HCT116 (cell line): Measurements from ENCODE around the gene CNPY1. TPM values are rescaled to one million over a fixed set of nuclear protein-coding genes. Genes with fewer than 3 reads are reported as not detected.

ENCODE experiments used
- ATAC-seq: fragments of 200-7000 bp; cut with Tn5 transposase; 2 replicates; pipeline ENCODE4 v1.9.1; 2020; ENCODE audit warnings: mild to moderate bottlenecking, moderate library complexity
- BruUV-seq: library from RNA; stranded (reverse); fragments of 400-500 nt; replicated peaks from 2 replicates; lab custom pipeline; 2021; lab: Mats Ljungman, UMichigan
- CTCF ChIA-PET: fragments of 300-600 bp; sonication (Branson Sonifier 250); formaldehyde crosslinking; loops from one replicate; lab custom pipeline; 2021; ENCODE audit warnings: antibody characterized with exemption; lab: Charles Lee
- POLR2A ChIA-PET: fragments of 300-600, 350-600 bp; sonication (Branson Sonifier 250); formaldehyde crosslinking; loops from one replicate; lab custom pipeline; 2021; ENCODE audit warnings: antibody characterized with exemption; lab: Charles Lee
- RAD21 ChIA-PET, 2 experiments: fragments of 300-600 bp; sonication (Branson Sonifier 250); formaldehyde crosslinking; loops; one replicate each; lab custom pipeline; 2023; ENCODE audit warnings: low total read pairs in 2 of 2; ENCODE audit not compliant: uncharacterized antibody in 2 of 2, unreplicated experiment in 2 of 2, low non-redundant PET in 1 of 2; lab: Charles Lee
- DNase-seq: peaks from one replicate; pipeline ENCODE4 v3.0.0-alpha.2; 2010; ENCODE audit warnings: low read depth, low spot score
- H2AFZ ChIP-seq: fragments of 200-600 bp; shearing (Covaris generic), sonication (generic); 2 replicates; pipeline ENCODE4 v1.6.1; 2017; ENCODE audit warnings: low read depth, mixed run types, mixed read lengths, antibody characterized with exemption, low read length; ENCODE audit not compliant: poor library complexity, severe bottlenecking
- H3K27ac ChIP-seq: 2 replicates; pipeline ENCODE4 v1.5.1; 2012; ENCODE audit warnings: low read depth, low read length
- H3K27me3 ChIP-seq: fragments of 200-600 bp; sonication (generic); 2 replicates; pipeline ENCODE4 v1.6.1; 2016; ENCODE audit warnings: mixed run types, low read length, mixed read lengths; ENCODE audit not compliant: insufficient read depth
- H3K36me3 ChIP-seq, 2 experiments: fragments of 200-500 bp in 1 of 2; fragments of 200-600 bp in 1 of 2; sonication (Bioruptor generic) in 1 of 2; sonication (generic) in 1 of 2; 2 replicates each; pipeline versions ENCODE4 v1.5.1 to v1.6.1; 2014 to 2016; ENCODE audit warnings: low read length in 2 of 2, inconsistent platforms in 1 of 2, mixed read lengths in 1 of 2, mixed run types in 1 of 2; ENCODE audit not compliant: insufficient read depth in 2 of 2, control insufficient read depth in 1 of 2
- H3K4me1 ChIP-seq, 2 experiments: fragments of 200-600 bp in 1 of 2; sonication (generic) in 1 of 2; 2 replicates each; pipeline versions ENCODE4 v1.5.1 to v1.6.1; 2012 to 2017; ENCODE audit warnings: low read length in 2 of 2, inconsistent platforms in 1 of 2, mild to moderate bottlenecking in 1 of 2, mixed read lengths in 1 of 2, mixed run types in 1 of 2, moderate library complexity in 1 of 2; ENCODE audit not compliant: insufficient read depth in 2 of 2, control insufficient read depth in 1 of 2
- H3K4me2 ChIP-seq: fragments of 200-600 bp; sonication (generic); 2 replicates; pipeline ENCODE4 v1.6.1; 2017; ENCODE audit warnings: mixed run types, low read length, mixed read lengths
- H3K4me3 ChIP-seq, 2 experiments: fragments of 200-600 bp in 1 of 2; sonication (generic) in 1 of 2; replicated peaks in 1 of 2; 2 replicates each; pipeline ENCODE4 v1.5.1; 2011 to 2016; ENCODE audit warnings: low read length in 2 of 2, control low read depth in 1 of 2, low read depth in 1 of 2, mild to moderate bottlenecking in 1 of 2, mixed read lengths in 1 of 2, mixed run types in 1 of 2
- H3K79me2 ChIP-seq: fragments of 200-600 bp; sonication (generic); 2 replicates; pipeline ENCODE4 v1.6.1; 2017; ENCODE audit warnings: mild to moderate bottlenecking, mixed run types, low read length, moderate library complexity, mixed read lengths; ENCODE audit not compliant: insufficient read depth
- H3K9ac ChIP-seq: fragments of 200-600 bp; sonication (generic); 2 replicates; pipeline ENCODE4 v1.6.1; 2016; ENCODE audit warnings: low read length, mixed read lengths
- H3K9me2 ChIP-seq: fragments of 200-600 bp; sonication (generic), shearing (Covaris generic); 2 replicates; pipeline ENCODE4 v1.6.1; 2017; ENCODE audit warnings: mixed run types, mild to moderate bottlenecking, moderate library complexity; ENCODE audit not compliant: insufficient read depth
- H3K9me3 ChIP-seq, 2 experiments: fragments of 200-500 bp in 1 of 2; fragments of 200-600 bp in 1 of 2; sonication (Bioruptor generic) in 1 of 2; sonication (generic) in 1 of 2; 2 replicates each; pipeline ENCODE4 v1.6.1; 2014 to 2017; ENCODE audit warnings: low read length in 2 of 2, mixed read lengths in 2 of 2, inconsistent platforms in 1 of 2, low read depth in 1 of 2, mild to moderate bottlenecking in 1 of 2, mixed run types in 1 of 2, moderate library complexity in 1 of 2; ENCODE audit not compliant: control insufficient read depth in 1 of 2, insufficient read depth in 1 of 2
- H4K20me1 ChIP-seq: fragments of 200-600 bp; sonication (generic), shearing (Covaris generic); 2 replicates; pipeline ENCODE4 v1.6.1; 2017; ENCODE audit warnings: mixed run types, mild to moderate bottlenecking, moderate library complexity; ENCODE audit not compliant: insufficient read depth
- CBX3 ChIP-seq: IDR thresholded peaks from 2 replicates; pipeline ENCODE4 v1.6.1; 2012; ENCODE audit warnings: low read depth
- CEBPB ChIP-seq: IDR thresholded peaks from 2 replicates; pipeline ENCODE4 v1.6.1; 2012; ENCODE audit warnings: low read depth
- EGR1 ChIP-seq: IDR thresholded peaks from 2 replicates; pipeline ENCODE4 v1.6.1; 2012; ENCODE audit warnings: low read depth
- ELF1 ChIP-seq: IDR thresholded peaks from 2 replicates; pipeline ENCODE4 v1.6.1; 2012; ENCODE audit warnings: low read depth, borderline replicate concordance
- EZH2 ChIP-seq: fragments of 200-600 bp; sonication (generic); IDR thresholded peaks from 2 replicates; pipeline ENCODE4 v1.6.1; 2017; ENCODE audit warnings: antibody characterized with exemption, mixed run types
- EZH2phosphoT487 ChIP-seq: fragments of 200-600 bp; IDR thresholded peaks from 2 replicates; pipeline ENCODE4 v1.6.1; 2018; ENCODE audit warnings: antibody characterized with exemption, borderline replicate concordance
- POLR2A ChIP-seq: IDR thresholded peaks from 2 replicates; pipeline ENCODE4 v1.7.0; 2011; ENCODE audit warnings: borderline replicate concordance; ENCODE audit not compliant: insufficient read depth, insufficient read length; ENCODE audit errors: extremely low read depth
- SP1 ChIP-seq: IDR thresholded peaks from 2 replicates; pipeline ENCODE4 v1.6.1; 2012; ENCODE audit warnings: low read depth
- SRF ChIP-seq: IDR thresholded peaks from 2 replicates; pipeline ENCODE4 v1.6.1; 2012; ENCODE audit warnings: low read depth
- TCF7L2 ChIP-seq: IDR thresholded peaks from 2 replicates; pipeline ENCODE4 v1.7.0; 2011; ENCODE audit warnings: borderline replicate concordance, inconsistent platforms; ENCODE audit not compliant: insufficient read depth, insufficient read length; ENCODE audit errors: extremely low read depth
- ZNF274 ChIP-seq: fragments of 200-500 bp; sonication (Bioruptor generic); IDR thresholded peaks from 2 replicates; pipeline ENCODE4 v1.6.1; 2014; ENCODE audit warnings: mild to moderate bottlenecking, low read depth, low read length, inconsistent platforms
- intact Hi-C: fragments of 100-400 bp; cut with micrococcal nuclease; formaldehyde crosslinking; loops from 2 replicates; pipeline ENCODE4 v1.10.0; 2022
- total RNA-seq: library from RNA; stranded (reverse); gene quantifications from one replicate; pipeline ENCODE4 v1.2.1, GENCODE V29; 2021; ENCODE audit not compliant: unreplicated experiment
- TF ChIP-seq, protein P1 (sequence below): IDR thresholded peaks from 2 replicates; pipeline ENCODE4 v1.6.1; 2012; ENCODE audit warnings: low read depth
- TF ChIP-seq, protein P2 (sequence below): IDR thresholded peaks from 2 replicates; pipeline ENCODE4 v1.6.1; 2011; ENCODE audit warnings: mild to moderate bottlenecking, low read length, moderate library complexity; ENCODE audit not compliant: insufficient replicate concordance; ENCODE audit errors: extremely low read depth
- TF ChIP-seq, protein P3 (sequence below): IDR thresholded peaks from 2 replicates; pipeline ENCODE4 v1.6.1; 2012

The CNPY1 gene
- total RNA-seq, 1 experiment from 2014 or later, result not detected

- TF ChIP-seq, protein P1, sequence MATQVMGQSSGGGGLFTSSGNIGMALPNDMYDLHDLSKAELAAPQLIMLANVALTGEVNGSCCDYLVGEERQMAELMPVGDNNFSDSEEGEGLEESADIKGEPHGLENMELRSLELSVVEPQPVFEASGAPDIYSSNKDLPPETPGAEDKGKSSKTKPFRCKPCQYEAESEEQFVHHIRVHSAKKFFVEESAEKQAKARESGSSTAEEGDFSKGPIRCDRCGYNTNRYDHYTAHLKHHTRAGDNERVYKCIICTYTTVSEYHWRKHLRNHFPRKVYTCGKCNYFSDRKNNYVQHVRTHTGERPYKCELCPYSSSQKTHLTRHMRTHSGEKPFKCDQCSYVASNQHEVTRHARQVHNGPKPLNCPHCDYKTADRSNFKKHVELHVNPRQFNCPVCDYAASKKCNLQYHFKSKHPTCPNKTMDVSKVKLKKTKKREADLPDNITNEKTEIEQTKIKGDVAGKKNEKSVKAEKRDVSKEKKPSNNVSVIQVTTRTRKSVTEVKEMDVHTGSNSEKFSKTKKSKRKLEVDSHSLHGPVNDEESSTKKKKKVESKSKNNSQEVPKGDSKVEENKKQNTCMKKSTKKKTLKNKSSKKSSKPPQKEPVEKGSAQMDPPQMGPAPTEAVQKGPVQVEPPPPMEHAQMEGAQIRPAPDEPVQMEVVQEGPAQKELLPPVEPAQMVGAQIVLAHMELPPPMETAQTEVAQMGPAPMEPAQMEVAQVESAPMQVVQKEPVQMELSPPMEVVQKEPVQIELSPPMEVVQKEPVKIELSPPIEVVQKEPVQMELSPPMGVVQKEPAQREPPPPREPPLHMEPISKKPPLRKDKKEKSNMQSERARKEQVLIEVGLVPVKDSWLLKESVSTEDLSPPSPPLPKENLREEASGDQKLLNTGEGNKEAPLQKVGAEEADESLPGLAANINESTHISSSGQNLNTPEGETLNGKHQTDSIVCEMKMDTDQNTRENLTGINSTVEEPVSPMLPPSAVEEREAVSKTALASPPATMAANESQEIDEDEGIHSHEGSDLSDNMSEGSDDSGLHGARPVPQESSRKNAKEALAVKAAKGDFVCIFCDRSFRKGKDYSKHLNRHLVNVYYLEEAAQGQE, result no peak
- TF ChIP-seq, protein P2, sequence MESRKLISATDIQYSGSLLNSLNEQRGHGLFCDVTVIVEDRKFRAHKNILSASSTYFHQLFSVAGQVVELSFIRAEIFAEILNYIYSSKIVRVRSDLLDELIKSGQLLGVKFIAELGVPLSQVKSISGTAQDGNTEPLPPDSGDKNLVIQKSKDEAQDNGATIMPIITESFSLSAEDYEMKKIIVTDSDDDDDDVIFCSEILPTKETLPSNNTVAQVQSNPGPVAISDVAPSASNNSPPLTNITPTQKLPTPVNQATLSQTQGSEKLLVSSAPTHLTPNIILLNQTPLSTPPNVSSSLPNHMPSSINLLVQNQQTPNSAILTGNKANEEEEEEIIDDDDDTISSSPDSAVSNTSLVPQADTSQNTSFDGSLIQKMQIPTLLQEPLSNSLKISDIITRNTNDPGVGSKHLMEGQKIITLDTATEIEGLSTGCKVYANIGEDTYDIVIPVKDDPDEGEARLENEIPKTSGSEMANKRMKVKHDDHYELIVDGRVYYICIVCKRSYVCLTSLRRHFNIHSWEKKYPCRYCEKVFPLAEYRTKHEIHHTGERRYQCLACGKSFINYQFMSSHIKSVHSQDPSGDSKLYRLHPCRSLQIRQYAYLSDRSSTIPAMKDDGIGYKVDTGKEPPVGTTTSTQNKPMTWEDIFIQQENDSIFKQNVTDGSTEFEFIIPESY, result no peak
- no peak for TF ChIP-seq EGR1
- TF ChIP-seq, protein P3, sequence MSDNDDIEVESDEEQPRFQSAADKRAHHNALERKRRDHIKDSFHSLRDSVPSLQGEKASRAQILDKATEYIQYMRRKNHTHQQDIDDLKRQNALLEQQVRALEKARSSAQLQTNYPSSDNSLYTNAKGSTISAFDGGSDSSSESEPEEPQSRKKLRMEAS, result no peak
Observed at GRCh38 chr7:155509359-155509724, 37.0 kb downstream of the CNPY1 start (continued).

DNA sequence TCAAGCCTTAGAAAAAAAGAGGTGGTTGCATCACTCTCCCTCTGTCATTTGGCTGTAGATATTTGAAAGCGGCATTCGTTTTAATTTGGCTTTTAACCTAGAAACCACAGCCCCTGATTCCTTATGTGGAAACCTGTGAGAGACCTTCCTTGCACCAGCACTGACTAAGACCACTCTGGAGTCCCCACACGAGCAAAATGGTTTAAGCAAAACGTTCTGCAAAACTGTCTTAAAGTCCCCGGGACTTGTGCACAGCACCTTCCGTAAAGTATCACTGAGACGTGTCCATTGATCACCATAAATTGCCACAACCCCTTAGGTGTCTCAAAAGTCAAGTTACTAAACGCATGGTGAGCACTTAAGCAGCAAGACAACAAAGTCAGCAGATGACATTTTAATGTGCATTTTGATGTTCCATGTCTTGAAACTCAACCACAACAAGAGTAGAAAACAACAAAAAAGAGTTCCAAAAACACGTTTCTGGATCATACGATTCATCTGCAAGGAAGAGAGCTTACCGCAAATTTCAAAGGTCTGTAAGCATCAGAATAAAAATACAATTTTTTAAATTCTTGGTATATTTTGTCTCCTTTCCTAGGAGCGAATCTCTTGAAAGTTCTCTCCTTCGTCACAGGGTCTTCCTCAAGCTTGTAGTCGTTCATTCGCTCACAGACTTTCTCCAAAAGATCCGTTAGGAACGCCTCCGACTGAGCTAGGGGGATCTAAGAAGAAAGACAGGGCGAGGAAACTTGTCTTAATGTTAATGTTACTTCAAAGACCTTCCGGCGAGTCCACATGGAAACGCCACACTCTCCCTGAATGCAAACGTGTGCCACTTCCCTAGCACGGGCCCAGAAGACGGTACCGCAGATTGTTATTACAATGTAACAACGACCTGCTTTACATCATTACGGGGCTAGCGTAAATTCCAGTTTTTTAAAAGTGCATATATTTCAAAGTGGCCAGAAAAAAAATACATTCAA lies 37.7 kb downstream of the CNPY1 start:
- H3K9me2 ChIP-seq, result no peaks in the 10 kb centered on the region
- ChIA-PET RAD21 (no interaction called here), POLR2A (no interaction called here), CTCF (no interaction called here)
- H4K20me1 ChIP-seq, result no peaks in the 10 kb centered on the region
- DNase-seq (no peak), ATAC-seq (no peak)
- no peak overlapping the region for H3K27ac ChIP-seq
- peaks cover 73% of the 10 kb centered on the region for H3K27me3 ChIP-seq
- no peaks in the 10 kb centered on the region for H3K9me3 ChIP-seq
- H2AFZ ChIP-seq, result no peak overlapping the region
- intact Hi-C loops, result no loop called here
- no peak overlapping the region for H3K4me3 ChIP-seq
- H3K36me3 ChIP-seq, result no peaks in the 10 kb centered on the region
- no peaks in the 10 kb centered on the region for H3K79me2 ChIP-seq
- H3K4me1 ChIP-seq, result no peaks in the 10 kb centered on the region
- no TSS peak for BruUV-seq
- H3K4me2 ChIP-seq, result no peak overlapping the region
- no peak overlapping the region for H3K9ac ChIP-seq
- TF ChIP-seq, protein P3, result no peak
- no peak for TF ChIP-seq EGR1
- TF ChIP-seq, protein P2, result no peak
- no peak for TF ChIP-seq POLR2A
- no peak for TF ChIP-seq EZH2phosphoT487
- no peak for TF ChIP-seq ELF1
- no peak for TF ChIP-seq CBX3
- TF ChIP-seq TCF7L2, result no peak
- no peak for TF ChIP-seq CEBPB
- TF ChIP-seq EZH2, result no peak
- no peak for TF ChIP-seq SP1
- TF ChIP-seq SRF, result no peak
- no peak for TF ChIP-seq ZNF274
